Neural progenitor cell (in vitro differentiated cells): ENCODE results near the gene NCBP3.

Experiments used
- CTCF ChIP-seq: fragments of 200-600 bp; sonication (generic); IDR thresholded peaks from 2 replicates; pipeline ENCODE4 v1.5.1; 2017; ENCODE audit warnings: antibody characterized with exemption, mild to moderate bottlenecking
- EZH2 ChIP-seq: fragments of 200-600 bp; sonication (generic); IDR thresholded peaks from 2 replicates; pipeline ENCODE4 v1.6.1; 2017; ENCODE audit warnings: antibody characterized with exemption, mild to moderate bottlenecking, moderate library complexity
- EZH2phosphoT487 ChIP-seq: fragments of 200-600 bp; sonication (generic); IDR thresholded peaks from 2 replicates; pipeline ENCODE4 v1.6.1; 2017; ENCODE audit warnings: antibody characterized with exemption

- TF ChIP-seq CTCF: no peak
- no peak for TF ChIP-seq EZH2
- TF ChIP-seq EZH2phosphoT487: no peak
Observed at GRCh38 chr17:3866276-3866675, 20.2 kb upstream of the NCBP3 start.
